GM12878 (cell line): ENCODE data around the gene TM7SF2. TPM values are rescaled to one million over a fixed set of nuclear protein-coding genes. Genes with fewer than 3 reads are reported as not detected.

Experiments used
- CBX5 ChIP-seq: sonication (generic); IDR thresholded peaks from 2 replicates; pipeline ENCODE4 v1.6.1; 2016; ENCODE audit warnings: low read depth, moderate library complexity, mild to moderate bottlenecking, inconsistent platforms
- GABPA ChIP-seq: IDR thresholded peaks from 2 replicates; pipeline ENCODE4 v1.6.1; 2014; ENCODE audit warnings: antibody characterized with exemption, low read depth, mild to moderate bottlenecking, inconsistent platforms
- GATAD2B ChIP-seq: fragments of 450-650 bp; conservative IDR thresholded peaks from 2 replicates; pipeline ENCODE4 v1.6.1; 2017; ENCODE audit warnings: low read depth, mild to moderate bottlenecking, moderate library complexity
- LARP7 ChIP-seq: fragments of 450-650 bp; IDR thresholded peaks from 2 replicates; pipeline ENCODE4 v1.6.1; 2017; ENCODE audit warnings: mild to moderate bottlenecking
- MAX ChIP-seq: IDR thresholded peaks from 2 replicates; pipeline ENCODE4 v1.6.1; 2012; ENCODE audit warnings: low read depth, low read length, improper control_type of control experiment
- MEF2A ChIP-seq: IDR thresholded peaks from 2 replicates; pipeline ENCODE4 v1.6.1; 2011; ENCODE audit warnings: low read depth, mild to moderate bottlenecking, low read length, moderate library complexity; ENCODE audit not compliant: insufficient read depth
- MYC ChIP-seq: IDR thresholded peaks from 2 replicates; pipeline ENCODE4 v1.6.1; 2011; ENCODE audit warnings: mild to moderate bottlenecking, low read length, moderate library complexity, inconsistent platforms; ENCODE audit not compliant: insufficient read depth, insufficient replicate concordance, insufficient read length, severe bottlenecking
- NFYB ChIP-seq: IDR thresholded peaks from 2 replicates; pipeline ENCODE4 v1.6.1; 2011; ENCODE audit warnings: low read depth, mild to moderate bottlenecking, low read length, improper control_type of control experiment, moderate library complexity; ENCODE audit not compliant: insufficient read depth
- NR2C1 ChIP-seq: fragments of 450-650 bp; IDR thresholded peaks from 2 replicates; pipeline ENCODE4 v1.6.1; 2017; ENCODE audit warnings: antibody characterized with exemption, mild to moderate bottlenecking, moderate library complexity
- NRF1 ChIP-seq: conservative IDR thresholded peaks from 2 replicates; pipeline ENCODE4 v1.6.1; 2011; ENCODE audit warnings: mild to moderate bottlenecking, low read depth, low read length, improper control_type of control experiment
- POU2F2 ChIP-seq: IDR thresholded peaks from 3 replicates; pipeline ENCODE4 v1.6.1; 2011; ENCODE audit warnings: low read depth, mild to moderate bottlenecking, low read length, borderline replicate concordance
- RAD21 ChIP-seq: IDR thresholded peaks from 2 replicates; pipeline ENCODE4 v1.6.1; 2011; ENCODE audit warnings: mild to moderate bottlenecking, low read depth, low read length, moderate library complexity; ENCODE audit not compliant: insufficient read depth
- RB1 ChIP-seq: fragments of 450-650 bp; formaldehyde crosslinking; IDR thresholded peaks from 2 replicates; pipeline ENCODE4 v1.6.1; 2017; ENCODE audit warnings: mild to moderate bottlenecking, borderline replicate concordance
- RELA ChIP-seq: fragments of 450-650 bp; IDR thresholded peaks from 2 replicates; pipeline ENCODE4 v1.8.0; 2014; ENCODE audit warnings: borderline replicate concordance; ENCODE audit not compliant: partially characterized antibody
- SMAD5 ChIP-seq: IDR thresholded peaks from 2 replicates; pipeline ENCODE4 v1.6.1; 2016; ENCODE audit warnings: antibody characterized with exemption, low read depth
- SP1 ChIP-seq: IDR thresholded peaks from one replicate; pipeline ENCODE4 v1.6.1; 2011; ENCODE audit warnings: low read depth, low read length
- SREBF1 ChIP-seq: IDR thresholded peaks from 2 replicates; pipeline ENCODE4 v1.6.1; 2012; ENCODE audit warnings: mild to moderate bottlenecking, low read length
- ZBTB4 ChIP-seq: fragments of 450-650 bp; formaldehyde crosslinking; IDR thresholded peaks from 2 replicates; pipeline ENCODE4 v1.4.0; 2022; ENCODE audit warnings: mild to moderate bottlenecking, moderate library complexity
- ZNF687 ChIP-seq: fragments of 450-650 bp; IDR thresholded peaks from 2 replicates; pipeline ENCODE4 v1.6.1; 2017; ENCODE audit warnings: mild to moderate bottlenecking, moderate library complexity
- polyA plus RNA-seq, 11 experiments: library from polyadenylated mRNA; depleted of rRNA in 4 of 11; unstranded in 6 of 11; stranded (reverse) in 5 of 11; fragments of >200 nt; fragmentation: Nextera tagmentation in 4 of 11; fragmentation: Illumina TruSeq in 1 of 11; extraction: Ambion mirVana in 4 of 11; extraction: Trizol in 1 of 11; gene quantifications; 1 replicate in 1 of 11; 2 replicates in 10 of 11; pipeline versions ENCODE4 v1.2.1 to v1.2.3, GENCODE V29; 2011 to 2016; ENCODE audit warnings: inconsistent platforms in 2 of 11, missing spikeins in 2 of 11, low read depth in 1 of 11
- total RNA-seq, 4 experiments: library from RNA; depleted of rRNA in 3 of 4; stranded (reverse); fragments of >200 nt in 3 of 4; fragmentation: Illumina TruSeq in 1 of 4; extraction: Trizol in 1 of 4; gene quantifications; 2 replicates each; pipeline versions ENCODE4 v1.2.1 to v1.2.3, GENCODE V29; 2013 to 2021
- TF ChIP-seq, protein P1 (sequence below): fragments of 450-650 bp; IDR thresholded peaks from 2 replicates; pipeline ENCODE4 v1.6.1; 2017; ENCODE audit warnings: mild to moderate bottlenecking

Gene TM7SF2
- total and polyA plus RNA-seq, 10 of the 15 experiments (the other 5 are each of a cell fraction or from before 2014, with no cell fraction given) = 0.52 to 57.7 (median 20.7) TPM

DNA sequence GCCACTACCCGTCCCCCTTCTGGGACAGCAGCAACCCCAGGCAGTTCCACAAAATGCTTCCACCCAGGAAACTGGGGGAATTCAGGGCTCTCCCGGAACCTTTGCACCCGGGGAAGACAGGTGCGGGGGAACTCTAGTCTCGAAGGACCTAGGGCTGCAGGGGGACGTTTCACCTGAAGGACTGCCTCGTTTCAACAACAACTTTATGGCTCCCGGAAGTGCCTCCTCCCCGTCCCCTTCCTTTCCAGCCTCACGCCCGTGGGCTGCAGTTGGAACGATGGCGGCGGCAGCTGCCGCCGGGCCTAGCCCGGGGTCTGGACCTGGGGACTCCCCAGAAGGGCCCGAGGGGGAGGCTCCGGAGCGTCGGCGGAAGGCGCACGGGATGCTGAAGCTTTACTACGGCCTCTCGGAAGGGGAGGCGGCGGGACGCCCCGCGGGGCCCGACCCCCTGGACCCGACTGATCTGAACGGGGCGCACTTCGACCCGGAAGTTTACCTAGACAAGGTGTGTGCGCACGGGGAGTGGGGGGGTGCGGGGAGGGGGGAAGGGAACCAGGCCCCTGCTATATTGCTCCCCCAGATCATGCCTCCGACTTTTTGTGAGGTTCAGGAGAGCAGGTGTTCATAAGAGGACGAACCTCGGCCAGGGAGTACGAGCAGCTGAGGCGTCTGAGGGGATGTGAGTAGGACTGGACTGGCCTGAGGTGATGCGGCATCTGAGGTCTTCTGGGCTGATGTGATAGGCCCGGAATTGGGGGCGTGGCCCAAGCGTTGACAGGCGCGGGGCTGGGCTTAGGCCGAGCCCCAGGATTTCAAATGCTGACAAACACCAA, 15.5 kb upstream of the TM7SF2 start, which contains the start of gene VPS51 (continued):
- TF ChIP-seq NRF1 (no peak), SREBF1 (peak; percentile 80), RELA (peak; percentile 94), ZBTB4 (CRISPR knock-in tag) (0 out of 2 replicates have a peak, but pooled peaks have one; percentile 13), CBX5 (peak; percentile 97), ZNF687 (peak; percentile 77), MEF2A (peak; percentile 76), MAX (peak; percentile 15; the same call in 1 of the 2 replicates), SP1 (peak; percentile 87), LARP7 (peak; percentile 90; the same call in 1 of the 2 replicates), MYC (peak; percentile 66), NR2C1 (peak; percentile 95), SMAD5 (peak; percentile 80; the same call in 1 of the 2 replicates), POU2F2 (peak; percentile 92), RB1 (peak; percentile 97; the same call in 1 of the 2 replicates), GABPA (peak; percentile 99), RAD21 (peak; percentile 11; the same call in 1 of the 2 replicates), NFYB (peak; percentile 43; the same call in 1 of the 2 replicates), GATAD2B (peak; percentile 91)
- TF ChIP-seq, protein P1, sequence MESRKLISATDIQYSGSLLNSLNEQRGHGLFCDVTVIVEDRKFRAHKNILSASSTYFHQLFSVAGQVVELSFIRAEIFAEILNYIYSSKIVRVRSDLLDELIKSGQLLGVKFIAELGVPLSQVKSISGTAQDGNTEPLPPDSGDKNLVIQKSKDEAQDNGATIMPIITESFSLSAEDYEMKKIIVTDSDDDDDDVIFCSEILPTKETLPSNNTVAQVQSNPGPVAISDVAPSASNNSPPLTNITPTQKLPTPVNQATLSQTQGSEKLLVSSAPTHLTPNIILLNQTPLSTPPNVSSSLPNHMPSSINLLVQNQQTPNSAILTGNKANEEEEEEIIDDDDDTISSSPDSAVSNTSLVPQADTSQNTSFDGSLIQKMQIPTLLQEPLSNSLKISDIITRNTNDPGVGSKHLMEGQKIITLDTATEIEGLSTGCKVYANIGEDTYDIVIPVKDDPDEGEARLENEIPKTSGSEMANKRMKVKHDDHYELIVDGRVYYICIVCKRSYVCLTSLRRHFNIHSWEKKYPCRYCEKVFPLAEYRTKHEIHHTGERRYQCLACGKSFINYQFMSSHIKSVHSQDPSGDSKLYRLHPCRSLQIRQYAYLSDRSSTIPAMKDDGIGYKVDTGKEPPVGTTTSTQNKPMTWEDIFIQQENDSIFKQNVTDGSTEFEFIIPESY = peak; percentile 76; the same call in 1 of the 2 replicates
